GM19328 (cell line): ENCODE measurements around the gene DGKH.
"Not testable (repeated sequence)": the region's sequence is repeated elsewhere in the genome, so short reads cannot be mapped to it uniquely, and the experiment has no call there.

ENCODE experiments used
- ATAC-seq: cut with Tn5 transposase; IDR thresholded peaks from one replicate; pipeline ENCODE4 v1.9.1; 2021; ENCODE audit warnings: mild to moderate bottlenecking, moderate library complexity; ENCODE audit not compliant: unreplicated experiment

The DGKH gene

GRCh38 chr13:42163338-42163737, 114.9 kb downstream of the DGKH start:
- ATAC-seq, result not testable (repeated sequence)

GRCh38 chr13:42163910-42164309, 115.5 kb downstream of the DGKH start:
- ATAC-seq, result not testable (repeated sequence)

- ATAC-seq, result no peak
Observed at GRCh38 chr13:42164557-42165125, 116.2 kb downstream of the DGKH start.

- ATAC-seq, result no peak
Observed at GRCh38 chr13:42168496-42168895, 120.0 kb downstream of the DGKH start.

GRCh38 chr13:42170029-42170428, 121.6 kb downstream of the DGKH start:
- no peak for ATAC-seq

- ATAC-seq, result no peak
Observed at GRCh38 chr13:42173789-42174343, 125.4 kb downstream of the DGKH start.

- no peak for ATAC-seq
Observed at GRCh38 chr13:42174344-42175162, 126.1 kb downstream of the DGKH start.

- no peak for ATAC-seq
Observed at GRCh38 chr13:42176294-42176693, 127.8 kb downstream of the DGKH start.

- no peak for ATAC-seq
Observed at GRCh38 chr13:42177189-42177588, 128.7 kb downstream of the DGKH start.

GRCh38 chr13:42181381-42181953, 133.0 kb downstream of the DGKH start:
- ATAC-seq, result no peak

GRCh38 chr13:42189061-42189460, 140.6 kb downstream of the DGKH start:
- ATAC-seq, result no peak

- ATAC-seq, result no peak
Observed at GRCh38 chr13:42190529-42190928, 142.1 kb downstream of the DGKH start.

GRCh38 chr13:42211704-42212464, 163.4 kb downstream of the DGKH start:
- ATAC-seq, result no peak

- no peak for ATAC-seq
Observed at GRCh38 chr13:42214446-42214845, 166.0 kb downstream of the DGKH start.

- ATAC-seq, result no peak
Observed at GRCh38 chr13:42215578-42216421, 167.4 kb downstream of the DGKH start.

GRCh38 chr13:42216422-42216735, 167.9 kb downstream of the DGKH start:
- no peak for ATAC-seq

GRCh38 chr13:42218576-42218975, 170.1 kb downstream of the DGKH start:
- ATAC-seq, result no peak

- no peak for ATAC-seq
Observed at GRCh38 chr13:42219051-42219450, 170.6 kb downstream of the DGKH start.

GRCh38 chr13:42219876-42220275, 171.4 kb downstream of the DGKH start:
- ATAC-seq, result no peak

GRCh38 chr13:42221121-42221765, 172.8 kb downstream of the DGKH start:
- ATAC-seq, result no peak
